Middle frontal gyrus (tissue), 1 donor: ENCODE measurements around the gene LHX8.
"Not testable (repeated sequence)": the region's sequence is repeated elsewhere in the genome, so short reads cannot be mapped to it uniquely, and the experiment has no call there.

ENCODE experiments used
- DNase-seq: peaks from one replicate; pipeline ENCODE4 v3.0.0-alpha.2; 2015; ENCODE audit warnings: low spot score; ENCODE audit errors: extremely low spot score

LHX8 gene

GRCh38 chr1:75133750-75134646 is at the start of gene LHX8:
Gene LHX8 (plus strand): TSS chr1:75134388. CDS start chr1:75136615, 2,227 bp downstream.
- DNase-seq = no peak

GRCh38 chr1:75085931-75086330 is 48.3 kb upstream of the LHX8 start:
- DNase-seq = no peak

- DNase-seq = no peak
Observed at GRCh38 chr1:75087278-75087677, 46.9 kb upstream of the LHX8 start.

GRCh38 chr1:75092141-75092540 is 42.0 kb upstream of the LHX8 start:
- no peak for DNase-seq

GRCh38 chr1:75097654-75098053 is 36.5 kb upstream of the LHX8 start:
- DNase-seq = no peak

- DNase-seq = no peak
Observed at GRCh38 chr1:75099581-75099980, 34.6 kb upstream of the LHX8 start.

- no peak for DNase-seq
Observed at GRCh38 chr1:75100481-75101092, 33.6 kb upstream of the LHX8 start.

- not testable (repeated sequence) for DNase-seq
Observed at GRCh38 chr1:75112362-75112951, 21.7 kb upstream of the LHX8 start.

- DNase-seq = no peak
Observed at GRCh38 chr1:75115654-75116053, 18.5 kb upstream of the LHX8 start.

GRCh38 chr1:75123756-75124155 is 10.4 kb upstream of the LHX8 start:
- no peak for DNase-seq

GRCh38 chr1:75124510-75124909 is 9.7 kb upstream of the LHX8 start:
- DNase-seq = no peak

- no peak for DNase-seq
Observed at GRCh38 chr1:75125161-75125726, 8.9 kb upstream of the LHX8 start.

GRCh38 chr1:75126611-75127101 is 7.5 kb upstream of the LHX8 start:
- no peak for DNase-seq

- DNase-seq = no peak
Observed at GRCh38 chr1:75127916-75128717, 6.1 kb upstream of the LHX8 start.

GRCh38 chr1:75129660-75129982 is 4.6 kb upstream of the LHX8 start:
- DNase-seq = no peak

GRCh38 chr1:75129983-75130789 is 4.0 kb upstream of the LHX8 start:
- DNase-seq = no peak

GRCh38 chr1:75130865-75131564 is 3.2 kb upstream of the LHX8 start:
- DNase-seq = no peak

GRCh38 chr1:75131565-75132241 is 2.5 kb upstream of the LHX8 start:
- DNase-seq = no peak

GRCh38 chr1:75132242-75132811 is 1.9 kb upstream of the LHX8 start:
- DNase-seq = no peak
